GM10266 (cell line): Measurements from ENCODE around the gene HIGD1B.

Experiments
- DNase-seq: peaks from one replicate; pipeline ENCODE4 v3.0.0; 2012; ENCODE audit errors: extremely low spot score
- CTCF ChIP-seq: IDR thresholded peaks from 2 replicates; pipeline ENCODE4 v1.5.1; 2012; ENCODE audit warnings: mild to moderate bottlenecking, low read depth; ENCODE audit not compliant: control insufficient read depth, insufficient read depth; ENCODE audit errors: missing control alignments

The HIGD1B gene

GRCh38 chr17:44844390-44844830 lies 3.3 kb upstream of the HIGD1B start:
- DNase-seq, result no peak
- no peak for TF ChIP-seq CTCF

GRCh38 chr17:44846206-44846605 lies 1.5 kb upstream of the HIGD1B start:
- no peak for TF ChIP-seq CTCF
- no peak for DNase-seq

GRCh38 chr17:44848257-44848795 lies 643 bp downstream of the HIGD1B start:
- no peak for DNase-seq
- TF ChIP-seq CTCF, result no peak

GRCh38 chr17:44848961-44849489 lies 1.3 kb downstream of the HIGD1B start:
- no peak for TF ChIP-seq CTCF
- no peak for DNase-seq

- TF ChIP-seq CTCF, result no peak
Observed at GRCh38 chr17:44850025-44850424, 2.3 kb downstream of the HIGD1B start.

GRCh38 chr17:44850612-44851011 lies 2.9 kb downstream of the HIGD1B start:
- TF ChIP-seq CTCF, result no peak
- no peak for DNase-seq

More at GRCh38 chr17:44850025-44850424, 2.3 kb downstream of the HIGD1B start:
- DNase-seq, result no peak

GRCh38 chr17:44854192-44854591 lies 6.5 kb downstream of the HIGD1B start:
- no peak for DNase-seq
- TF ChIP-seq CTCF, result no peak
